ENCODE results near the gene ST3GAL2.

Gene ST3GAL2

GRCh38 chr16:70378869-70379493 is 59.9 kb downstream of the ST3GAL2 start:
- Histone ChIP-seq H3K79me2 (ENCODE audit: insufficient read depth, low read length) (peaks cover 29% of the 10 kb centered on the region), H4K20me1 (ENCODE audit: insufficient read depth, low read length) (peaks cover 5% of the 10 kb centered on the region; the same call in 1 of the 2 replicates), H3K4me2 (ENCODE audit: insufficient read depth, low read length) (peak overlapping the region; percentile 92), H3K9me3 (ENCODE audit: insufficient read depth, low read length, severe bottlenecking) (no peaks in the 10 kb centered on the region), H2AFZ (ENCODE audit: low read depth, low read length) (no peak overlapping the region), H3K27ac (ENCODE audit: low read length) (peak overlapping the region; percentile 94), H3K27me3 (ENCODE audit: insufficient read depth, low read length, poor library complexity) (no peaks in the 10 kb centered on the region), H3K9ac (ENCODE audit: low read depth, low read length) (peak overlapping the region; percentile 85), H3K4me3 (ENCODE audit: low read depth in 1 of 2, low read length in 2 of 2) (peak overlapping the region in 1 of 2 experiments; percentile 77; a peak in 2 of 4 replicates), H3K36me3 (ENCODE audit: insufficient read depth, low read length) (peaks cover 51% of the 10 kb centered on the region), H3K4me1 (ENCODE audit: insufficient read depth, low read length) (peaks cover 27% of the 10 kb centered on the region)
- DNase-seq (no peak), ATAC-seq (ENCODE audit: insufficient read depth, low read depth) (no peak)
- TF ChIP-seq EZH2 (IDR thresholded peaks at IDR 0.05; ENCODE audit: borderline replicate concordance, low read depth, low read length, severe bottlenecking), result no peak
- TF ChIP-seq CTCF (IDR thresholded peaks at IDR 0.05; ENCODE audit: borderline replicate concordance, extremely low read depth, low read length, poor library complexity, severe bottlenecking), result no peak

- H3K4me1 ChIP-seq (ENCODE audit: insufficient read depth, low read length), result peaks cover 27% of the 10 kb centered on the region
- no peak overlapping the region for H3K4me3 ChIP-seq (ENCODE audit: low read depth in 1 of 2, low read length in 2 of 2)
- no peak for ATAC-seq (ENCODE audit: insufficient read depth, low read depth)
- no peak for DNase-seq
- H3K79me2 ChIP-seq (ENCODE audit: insufficient read depth, low read length), result peaks cover 29% of the 10 kb centered on the region
- H3K4me2 ChIP-seq (ENCODE audit: insufficient read depth, low read length), result no peak overlapping the region
- no peak overlapping the region for H3K27ac ChIP-seq (ENCODE audit: low read length)
- peaks cover 5% of the 10 kb centered on the region; the same call in 1 of the 2 replicates for H4K20me1 ChIP-seq (ENCODE audit: insufficient read depth, low read length)
- H3K36me3 ChIP-seq (ENCODE audit: insufficient read depth, low read length), result peaks cover 60% of the 10 kb centered on the region
- TF ChIP-seq EZH2 (IDR thresholded peaks at IDR 0.05; ENCODE audit: borderline replicate concordance, low read depth, low read length, severe bottlenecking) (no peak), CTCF (IDR thresholded peaks at IDR 0.05; ENCODE audit: borderline replicate concordance, extremely low read depth, low read length, poor library complexity, severe bottlenecking) (no peak)
- H3K9ac ChIP-seq (ENCODE audit: low read depth, low read length), result no peak overlapping the region
- no peak overlapping the region for H2AFZ ChIP-seq (ENCODE audit: low read depth, low read length)
- no peaks in the 10 kb centered on the region for H3K27me3 ChIP-seq (ENCODE audit: insufficient read depth, low read length, poor library complexity)
- H3K9me3 ChIP-seq (ENCODE audit: insufficient read depth, low read length, severe bottlenecking), result no peaks in the 10 kb centered on the region
Observed at GRCh38 chr16:70377782-70378181, 61.1 kb downstream of the ST3GAL2 start.

- ATAC-seq (ENCODE audit: insufficient read depth, low read depth), result no peak
- no peak for TF ChIP-seq CTCF (IDR thresholded peaks at IDR 0.05; ENCODE audit: borderline replicate concordance, extremely low read depth, low read length, poor library complexity, severe bottlenecking)
Observed at GRCh38 chr16:70375636-70376611, 63.0 kb downstream of the ST3GAL2 start.

More at GRCh38 chr16:70375636-70376611, 63.0 kb downstream of the ST3GAL2 start:
- Histone ChIP-seq H3K27me3 (ENCODE audit: insufficient read depth, low read length, poor library complexity) (no peaks in the 10 kb centered on the region), H2AFZ (ENCODE audit: low read depth, low read length) (no peak overlapping the region), H3K4me2 (ENCODE audit: insufficient read depth, low read length) (no peak overlapping the region), H3K9ac (ENCODE audit: low read depth, low read length) (no peak overlapping the region), H3K79me2 (ENCODE audit: insufficient read depth, low read length) (peaks cover 27% of the 10 kb centered on the region), H3K4me1 (ENCODE audit: insufficient read depth, low read length) (peaks cover 15% of the 10 kb centered on the region), H3K36me3 (ENCODE audit: insufficient read depth, low read length) (peaks cover 72% of the 10 kb centered on the region), H3K9me3 (ENCODE audit: insufficient read depth, low read length, severe bottlenecking) (no peaks in the 10 kb centered on the region), H4K20me1 (ENCODE audit: insufficient read depth, low read length) (peaks cover 5% of the 10 kb centered on the region; the same call in 1 of the 2 replicates), H3K4me3 (ENCODE audit: low read depth in 1 of 2, low read length in 2 of 2) (no peak overlapping the region), H3K27ac (ENCODE audit: low read length) (no peak overlapping the region)
- no peak for DNase-seq

Measured in DND-41 (cell line).